Endometrial microvascular endothelial cells (primary cell): ENCODE measurements around the gene IL21R. TPM values are rescaled to one million over a fixed set of nuclear protein-coding genes. Genes with fewer than 3 reads are reported as not detected.
"Not testable (repeated sequence)": the region's sequence is repeated elsewhere in the genome, so short reads cannot be mapped to it uniquely, and the experiment has no call there.

ENCODE experiments used
- in situ Hi-C: cut with HindIII; loops from 2 replicates; pipeline ENCODE4 v1.10.0; 2017; ENCODE audit warnings: low sequenced_read_pairs, low pct_unique_long_range_greater_than_20kb; ENCODE audit errors: inconsistent ontology term
- total RNA-seq: library from RNA; depleted of rRNA; stranded (reverse); fragments of >200 nt; gene quantifications from one replicate; pipeline ENCODE4 v1.2.3, GENCODE V29; 2015; ENCODE audit errors: inconsistent ontology term

Gene IL21R
- total RNA-seq, 1 donor from 2014 or later = not detected

DNA sequence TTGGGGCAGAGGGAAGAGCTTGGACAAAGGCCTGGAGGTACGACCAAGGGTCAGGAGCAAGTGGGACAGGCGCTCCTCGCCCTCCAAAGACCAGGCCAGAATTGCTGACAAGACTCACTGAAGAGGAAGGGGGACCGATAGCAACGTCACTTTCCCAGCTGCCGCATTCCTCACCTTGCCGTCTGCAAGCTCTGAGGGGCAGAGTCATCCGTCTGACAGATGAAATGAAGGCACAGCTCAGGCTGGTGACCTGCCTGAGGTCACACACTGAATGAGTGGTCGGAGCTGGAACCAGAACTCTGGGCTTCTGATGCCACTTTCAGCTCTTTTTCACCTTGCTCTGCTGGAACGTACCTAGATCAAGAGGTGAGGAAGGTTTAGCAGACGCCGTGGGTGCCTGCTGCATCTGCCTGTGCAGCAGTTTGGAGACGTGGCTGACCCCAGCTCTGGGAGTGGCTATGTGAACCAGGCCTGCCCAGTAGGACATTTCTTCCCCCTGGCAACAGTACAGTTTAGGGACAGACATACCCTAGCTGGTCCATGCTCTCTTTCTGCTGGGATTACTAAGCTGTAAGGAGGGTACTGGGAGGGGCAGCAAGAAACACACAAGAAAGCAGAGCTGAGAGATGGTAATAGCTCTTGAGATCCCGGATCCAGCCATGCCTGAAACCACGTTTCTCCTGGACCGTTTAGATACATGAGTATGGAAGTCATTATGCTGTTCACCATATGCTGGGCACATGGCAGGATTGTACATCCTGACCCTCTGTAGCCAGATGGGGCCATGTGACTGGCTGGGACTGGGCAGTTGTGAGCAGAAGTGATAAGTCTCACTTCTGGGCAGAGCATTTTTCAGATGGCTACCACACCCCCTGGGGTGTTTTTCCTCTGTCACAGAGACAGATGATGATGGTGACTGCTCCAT lies 50.9 kb downstream of the IL21R start:
- in situ Hi-C loops = no loop called here

DNA sequence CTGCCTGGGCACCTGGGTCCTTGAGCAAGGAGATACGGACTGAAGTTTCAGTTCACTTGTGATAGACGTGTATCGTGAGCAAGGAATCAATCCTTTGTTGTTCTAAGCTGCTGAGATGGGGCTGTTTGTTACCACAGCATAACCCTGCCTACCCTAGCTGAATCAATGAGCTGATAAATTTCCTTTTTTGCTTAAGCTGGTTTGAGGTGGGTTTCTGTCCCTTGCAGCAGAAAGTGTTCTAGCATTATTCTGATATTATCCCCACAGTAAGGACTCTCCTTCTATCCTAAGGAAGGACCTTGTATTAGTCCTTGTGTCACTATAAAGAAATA lies 51.5 kb downstream of the IL21R start:
- in situ Hi-C loops = no loop called here

DNA sequence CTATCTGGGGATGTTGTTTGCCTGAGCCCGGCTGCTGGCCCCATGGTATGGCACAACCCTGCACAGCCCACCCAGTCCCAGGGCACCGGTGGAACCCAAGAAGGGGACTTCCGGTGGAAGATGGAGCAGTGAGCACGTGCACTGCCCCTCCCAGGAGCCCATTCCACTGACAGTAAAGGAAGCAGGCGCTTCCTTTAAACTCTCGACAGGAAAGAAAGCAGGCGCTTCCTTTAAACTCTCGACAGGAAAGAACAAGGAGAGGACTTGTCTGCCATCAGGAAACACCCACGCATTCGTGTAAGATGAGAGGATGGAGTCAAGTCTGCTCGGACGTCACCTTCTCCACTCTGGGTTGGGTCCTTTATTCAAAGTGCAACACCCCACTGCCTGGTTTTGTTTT lies 53.7 kb downstream of the IL21R start:
- in situ Hi-C loops = no loop called here

DNA sequence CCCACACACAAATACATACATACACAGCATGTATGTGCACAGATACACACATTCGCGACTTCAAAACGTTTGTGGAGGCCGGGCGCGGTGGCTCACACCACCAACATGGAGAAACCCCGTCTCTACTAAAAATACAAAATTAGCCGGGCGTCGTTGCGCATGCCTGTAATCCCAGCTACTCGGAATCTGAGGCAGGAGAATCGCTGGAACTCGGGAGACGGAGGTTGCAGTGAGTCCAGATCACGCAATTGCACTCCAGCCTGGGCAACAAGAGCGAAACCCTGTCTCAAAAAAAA lies 55.6 kb downstream of the IL21R start:
- in situ Hi-C loops = not testable (repeated sequence)

DNA sequence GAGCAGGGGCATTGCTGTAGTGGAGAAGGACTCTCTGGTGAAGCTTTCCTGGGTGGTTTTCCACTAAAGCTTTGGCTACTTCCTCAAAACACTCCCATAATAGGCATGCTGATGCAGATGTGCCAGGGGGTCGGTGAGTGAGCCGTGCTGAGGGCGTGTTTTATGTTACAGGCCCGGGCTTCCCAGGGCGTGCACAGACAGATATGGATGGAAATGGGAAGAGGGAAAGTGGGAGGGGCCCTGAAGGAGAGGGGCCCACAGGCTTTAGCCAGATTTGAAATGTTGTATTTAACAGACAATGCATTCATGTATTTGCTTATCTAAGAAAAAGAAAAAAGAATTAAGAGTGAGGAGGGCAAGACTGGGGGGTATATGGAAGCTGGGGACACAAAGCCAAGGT lies 56.3 kb downstream of the IL21R start:
- in situ Hi-C loops = no loop called here

DNA sequence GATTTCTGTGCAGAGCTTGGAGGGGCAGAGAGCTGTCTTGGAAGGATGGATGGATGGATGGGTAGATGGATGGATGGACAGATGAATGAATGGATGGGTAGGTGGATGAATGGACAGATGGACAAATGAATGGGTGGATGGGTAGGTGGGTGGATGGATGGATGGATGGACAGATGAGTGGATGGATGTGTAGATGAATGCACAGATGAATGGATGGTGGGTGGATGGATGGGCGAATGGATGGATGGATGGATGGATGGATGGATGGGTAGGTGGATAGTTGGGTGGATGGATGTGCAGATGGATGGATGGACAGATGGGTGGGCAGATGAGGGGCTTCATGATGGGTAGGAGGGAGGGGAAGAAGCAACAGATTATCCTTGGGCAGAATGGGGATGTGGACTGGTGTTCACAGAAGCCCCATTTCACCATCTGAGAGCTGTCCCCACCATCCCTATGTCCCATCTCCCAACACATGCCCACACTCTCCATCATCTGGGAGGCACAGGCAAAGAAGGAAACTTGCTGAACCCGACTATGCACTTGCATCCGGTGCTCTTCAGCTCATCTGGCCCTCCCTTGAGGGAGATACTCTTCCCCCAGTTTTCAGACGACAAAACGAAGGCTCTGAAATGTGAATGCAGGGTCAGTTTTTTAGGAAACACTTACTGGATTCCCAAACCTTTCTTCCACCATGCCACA lies 57.2 kb downstream of the IL21R start:
- in situ Hi-C loops = no loop called here

DNA sequence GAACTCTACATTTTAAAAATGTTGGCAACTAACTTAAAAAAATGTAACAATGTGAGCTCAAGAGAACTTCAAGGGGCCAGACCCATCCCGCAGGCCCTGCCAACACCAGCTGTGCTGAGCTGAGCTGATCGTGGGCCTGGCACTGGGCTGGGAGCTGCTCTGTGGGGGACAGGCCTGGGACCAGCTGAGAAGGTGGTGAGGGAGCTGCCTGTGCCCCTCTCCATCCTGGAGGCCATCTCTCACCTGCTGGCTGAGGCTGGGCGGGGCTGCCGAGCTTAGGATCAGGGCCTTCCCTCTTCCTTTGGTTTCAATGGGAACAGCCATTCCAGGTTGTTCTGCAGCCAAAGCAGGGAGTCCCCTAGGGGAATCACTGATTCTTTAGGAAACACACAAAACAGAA lies 58.2 kb downstream of the IL21R start:
- in situ Hi-C loops = no loop called here

DNA sequence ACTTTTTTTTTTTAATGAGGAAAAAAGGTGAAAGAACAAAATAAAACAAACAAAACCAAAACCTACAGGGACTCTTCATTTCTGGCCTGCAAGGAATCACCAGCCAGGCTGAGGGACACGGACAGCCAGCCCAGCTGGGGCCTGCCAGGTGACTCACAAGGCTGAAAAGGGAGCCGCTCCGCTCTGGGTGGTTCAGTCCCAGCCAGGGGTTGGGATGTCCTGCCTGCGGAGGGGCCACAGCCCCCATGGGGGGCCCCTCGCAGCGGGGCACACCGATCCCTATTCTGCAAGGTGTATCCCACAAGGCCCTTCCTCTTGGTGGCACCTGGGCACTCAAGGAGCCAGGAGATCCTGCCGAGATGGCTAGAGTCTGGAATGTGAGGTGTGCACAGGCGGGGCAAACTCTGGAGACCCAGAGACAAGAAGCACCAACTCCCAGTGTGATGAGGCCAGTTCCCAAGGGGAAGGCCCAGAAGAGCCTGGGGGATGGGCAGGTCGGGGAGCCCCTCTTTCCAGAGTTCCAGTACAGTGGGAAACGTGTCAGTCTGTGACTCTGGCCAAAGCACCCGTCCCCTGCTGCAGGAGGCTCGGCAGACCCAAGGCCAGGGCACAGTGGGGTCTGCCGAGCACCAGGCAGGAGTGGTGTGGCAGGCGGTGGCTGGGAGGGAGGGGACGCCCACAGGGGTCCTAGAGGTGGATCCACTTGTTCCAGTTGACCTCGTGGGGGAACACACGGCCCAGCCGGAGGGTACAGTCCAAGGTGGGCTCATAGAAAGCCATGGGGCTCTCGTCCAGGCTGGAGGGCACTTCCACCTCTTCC lies 58.9 kb downstream of the IL21R start:
- in situ Hi-C loops = no loop called here

DNA sequence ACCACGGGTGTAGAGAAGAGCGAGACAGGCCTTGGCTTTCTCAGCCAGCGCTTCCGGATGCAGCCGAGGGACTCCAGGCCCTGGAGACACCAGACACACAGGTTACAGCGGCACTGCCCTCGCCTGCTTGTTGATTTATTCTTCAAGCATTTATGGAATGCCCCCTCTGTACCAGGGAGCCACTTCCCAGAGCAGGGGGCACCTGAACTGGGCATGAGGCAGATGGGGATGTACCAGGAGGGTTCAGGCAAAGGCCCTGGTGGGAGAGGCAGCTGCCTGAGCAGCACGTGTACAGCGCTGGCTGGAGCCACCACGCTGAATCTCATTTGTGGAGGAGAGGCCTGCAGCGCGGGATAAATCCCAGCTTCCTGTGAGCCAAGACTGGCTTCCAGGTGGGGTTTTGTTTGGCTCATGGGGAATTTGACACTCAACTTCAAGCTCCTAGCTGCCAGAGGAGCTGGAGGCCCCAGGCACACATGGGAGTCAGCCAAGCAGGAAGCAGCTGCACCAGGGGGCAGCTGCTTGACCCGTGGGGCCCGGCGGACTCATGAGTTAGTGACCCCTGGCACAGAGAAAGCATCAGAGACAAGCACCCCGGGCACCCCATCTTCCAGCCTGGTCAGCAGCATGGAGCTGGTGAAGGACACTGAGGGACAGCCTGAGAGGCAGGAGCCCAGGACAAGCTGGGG lies 59.7 kb downstream of the IL21R start:
- in situ Hi-C loops = no loop called here

DNA sequence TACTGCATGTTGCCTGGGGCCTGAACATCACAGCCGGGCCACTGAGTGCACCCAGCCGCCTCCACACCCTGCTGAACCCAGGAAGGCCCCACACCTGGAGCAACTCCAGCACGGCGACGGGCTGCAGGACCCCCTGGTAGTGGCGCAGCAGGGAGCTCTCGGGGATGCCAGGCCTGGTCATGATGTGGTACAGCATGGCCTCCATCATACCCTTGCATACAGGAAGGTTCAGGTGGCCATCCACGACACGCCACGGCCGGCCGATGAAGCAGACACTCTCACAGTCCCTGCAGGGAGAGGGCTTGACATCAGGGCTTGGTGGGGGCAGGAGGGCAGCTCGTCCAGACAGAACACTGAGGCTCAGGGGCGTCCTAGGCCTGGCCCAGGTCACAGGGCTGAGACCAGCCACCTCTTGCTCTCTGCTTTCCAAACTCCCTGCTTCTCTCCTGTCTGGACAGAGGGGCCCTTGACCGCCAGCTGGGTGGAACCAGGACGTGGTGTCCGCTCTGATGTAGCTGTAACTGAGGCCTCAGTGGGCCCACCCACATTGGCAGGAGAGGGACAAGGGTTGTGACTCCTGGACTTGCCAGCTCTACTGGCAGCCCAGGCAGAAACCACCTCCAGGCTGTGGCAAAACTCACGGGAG lies 60.3 kb downstream of the IL21R start:
- in situ Hi-C loops = no loop called here

DNA sequence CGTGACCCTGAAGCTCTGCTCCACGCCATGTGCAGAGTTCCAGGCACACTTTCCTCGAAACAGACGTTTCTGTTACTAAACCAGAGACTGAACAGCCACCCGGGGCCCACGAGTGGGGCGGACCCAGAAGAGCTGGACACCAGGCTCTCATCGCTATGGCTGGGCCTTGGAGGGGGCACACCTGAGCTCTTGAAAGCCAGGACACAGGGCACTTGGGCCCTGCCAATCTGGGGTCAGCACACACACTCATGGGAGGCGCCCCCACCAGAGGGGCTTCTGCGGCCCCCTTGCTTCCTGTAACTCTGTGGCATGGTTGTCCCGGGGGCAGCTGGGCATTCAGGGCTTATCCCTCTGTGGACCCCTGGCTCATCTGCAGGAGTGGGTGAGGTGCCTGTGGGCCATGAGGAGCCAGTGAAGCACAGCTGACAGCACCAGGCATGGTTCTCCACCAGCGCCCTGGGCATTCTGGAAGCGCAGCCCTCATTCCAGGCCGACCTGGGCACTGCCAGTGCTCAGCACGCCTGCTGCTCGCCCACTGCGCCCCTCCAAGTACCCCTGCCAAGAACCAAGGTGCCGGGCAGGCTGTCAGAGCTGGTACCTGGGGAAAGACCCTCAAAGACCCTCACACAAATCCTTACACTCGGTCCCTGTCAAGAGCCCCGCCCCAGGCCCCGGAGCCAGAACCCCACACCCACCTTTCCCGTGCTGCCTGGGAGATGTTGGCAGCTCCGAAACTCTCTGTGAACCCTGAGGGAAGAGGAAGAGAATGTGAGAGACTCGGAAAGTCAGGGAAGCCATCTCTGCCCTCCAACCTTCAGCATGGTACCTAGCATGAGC lies 61.1 kb downstream of the IL21R start:
- in situ Hi-C loops = no loop called here

DNA sequence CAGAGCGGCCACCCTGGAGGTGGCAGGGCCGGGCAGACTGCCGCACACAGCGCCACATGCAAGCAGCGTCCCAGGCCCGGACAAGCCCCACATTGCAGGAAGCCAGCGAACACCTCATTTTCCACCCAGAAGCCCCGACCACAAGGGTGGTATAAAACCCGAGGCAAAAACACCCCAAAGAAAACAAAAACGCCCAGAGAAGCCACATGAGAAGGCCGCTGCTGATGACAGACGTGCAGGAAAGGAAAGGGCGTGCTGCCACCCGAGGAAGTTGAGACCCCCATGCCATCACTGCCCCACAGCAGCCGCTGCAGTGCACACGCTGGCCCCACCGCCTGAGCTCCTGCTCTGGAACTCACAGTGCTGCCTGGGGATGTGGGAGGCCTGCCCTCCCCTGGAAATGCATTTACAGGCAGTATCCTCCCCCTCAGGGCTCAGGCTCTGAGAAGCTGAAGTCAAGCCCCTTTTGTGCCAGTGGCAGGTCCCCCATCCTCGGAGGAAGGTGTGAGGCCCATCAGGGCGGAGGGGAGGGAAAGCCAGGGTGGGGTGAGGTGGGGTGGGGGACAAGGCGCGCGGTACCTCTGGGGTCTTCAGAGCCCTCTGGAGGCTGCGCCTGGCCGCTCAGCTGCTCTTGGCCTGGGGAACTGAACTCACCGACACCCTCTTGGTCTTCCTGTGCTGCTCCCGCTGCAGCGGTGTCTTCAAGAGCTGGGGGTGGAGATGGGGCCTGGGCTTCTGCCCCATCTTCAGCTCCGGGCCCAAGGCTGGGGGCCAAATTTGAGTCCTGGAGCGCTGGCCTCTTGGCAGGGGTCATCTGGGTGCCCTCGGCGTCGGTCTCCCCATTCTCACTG lies 62.0 kb downstream of the IL21R start:
- in situ Hi-C loops = no loop called here

DNA sequence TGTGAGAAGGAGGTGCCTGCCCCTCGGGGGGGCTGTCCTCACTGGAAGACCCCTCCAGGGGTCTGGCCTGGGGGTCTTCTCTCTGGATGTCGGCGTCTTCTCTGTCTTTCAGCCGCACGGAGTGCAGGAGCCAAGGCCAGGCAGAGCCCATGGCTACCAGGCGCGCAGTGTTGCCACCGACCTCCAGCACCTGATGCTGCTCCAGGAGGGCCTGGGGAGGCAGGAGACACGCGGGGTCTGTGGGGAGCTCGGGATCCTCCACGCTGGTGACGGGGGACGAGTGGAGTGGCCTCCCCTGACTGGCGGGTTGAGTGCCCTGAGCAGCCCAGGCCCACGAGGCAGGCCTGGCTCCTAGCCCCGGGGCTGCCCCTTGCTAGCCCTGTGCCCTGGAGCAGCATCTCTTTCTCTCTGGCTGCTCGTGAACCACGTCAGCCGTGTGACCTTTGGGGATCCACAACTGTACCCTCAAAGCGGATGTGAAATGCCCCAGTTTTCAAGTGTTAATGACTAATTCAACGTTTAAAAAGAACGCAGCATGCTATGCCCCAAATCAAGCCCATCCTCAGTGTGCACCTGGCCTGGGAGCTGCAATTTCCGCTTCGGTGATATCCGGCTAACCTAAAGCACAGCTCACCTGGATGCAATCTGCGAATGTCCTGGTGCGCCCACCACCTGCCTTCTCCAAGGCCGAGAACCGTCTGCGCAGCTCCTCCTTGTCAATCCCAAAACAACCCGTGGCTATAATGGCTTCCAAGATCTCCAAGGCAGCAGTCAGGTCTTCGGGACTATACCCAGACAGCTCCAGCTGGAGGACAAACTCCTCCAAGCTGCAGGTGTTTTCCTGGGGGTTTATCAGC lies 62.9 kb downstream of the IL21R start:
- in situ Hi-C loops = no loop called here

DNA sequence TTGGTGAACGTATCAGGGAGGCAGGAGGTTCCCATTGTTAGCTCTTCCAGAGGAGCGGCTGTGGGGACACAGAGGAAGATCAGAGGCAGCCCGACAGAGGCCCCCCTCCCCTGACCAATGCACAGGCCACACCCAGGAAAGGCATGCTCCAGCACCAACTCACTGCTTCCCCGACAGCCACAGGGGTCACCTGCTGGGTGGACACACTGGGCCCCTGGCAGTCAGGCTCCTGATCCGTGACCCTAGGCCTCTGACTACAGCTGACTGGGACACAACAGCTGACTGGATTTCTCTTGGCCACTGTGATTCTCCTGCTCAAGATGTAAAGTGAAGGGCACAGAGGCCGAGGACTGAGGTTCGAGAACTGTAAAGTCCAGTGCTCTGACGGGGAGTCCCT lies 63.5 kb downstream of the IL21R start:
- in situ Hi-C loops = no loop called here

DNA sequence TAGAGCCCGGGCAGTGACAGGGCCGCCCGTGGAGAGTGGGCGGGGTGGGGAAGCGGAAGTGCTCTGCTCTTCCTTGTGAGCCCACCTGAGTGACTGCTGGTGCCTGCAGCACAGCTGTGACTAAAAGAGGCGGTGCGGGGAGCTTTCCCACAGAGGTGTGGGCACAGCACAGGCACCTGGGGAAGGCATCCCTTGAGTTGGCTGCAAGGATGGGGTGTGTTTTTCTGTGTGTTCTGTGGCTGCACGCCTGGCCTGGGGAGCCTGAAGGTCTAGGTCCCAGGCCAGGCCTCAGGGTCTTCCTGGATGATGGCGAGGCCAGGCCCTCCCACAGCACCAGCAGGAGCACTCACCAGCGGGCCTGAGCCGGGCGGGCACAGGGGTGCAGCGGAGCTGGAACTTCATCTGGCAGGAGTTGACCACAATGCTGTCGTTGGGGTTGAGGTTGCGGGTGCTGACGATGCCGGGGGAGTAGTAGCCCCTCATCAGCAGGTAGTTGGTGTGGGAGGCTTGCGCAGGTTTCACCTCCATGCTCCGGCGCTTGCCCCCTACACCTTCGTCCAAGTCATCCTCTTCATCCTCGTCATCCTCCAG lies 67.1 kb downstream of the IL21R start:
- in situ Hi-C loops = no loop called here
